Heart left ventricle (tissue), 13 donors: ENCODE data around the gene RGMB.

Experiments
- POLR2A ChIP-seq, 2 donors: fragments of 450-650 bp; IDR thresholded peaks; one replicate each; pipeline ENCODE4 v1.6.1; 2017; ENCODE audit warnings: antibody characterized with exemption in 2 of 2, mild to moderate bottlenecking in 2 of 2, moderate library complexity in 2 of 2
- TF ChIP-seq, protein P1 (sequence below), 12 donors: fragments of 200-600 bp; sonication (generic) in 4 of 12; IDR thresholded peaks; one replicate each; pipeline versions ENCODE4 v1.5.0 to v1.8.0; 2018 to 2022; ENCODE audit warnings: antibody characterized with exemption in 12 of 12, mild to moderate bottlenecking in 5 of 12
- donor health status: ischemic (EF 13 %, LVEDD 7.1; RV severe dilation, severe dysfunction).
- donor health status: DM: no; HTN: yes; CAD: no.
- donor health status: DM: no; HTN: no; CAD: no.
- donor health status: ischemic (EF 25% LVEDD 6.9; RV normal size, moderate dysfunction).
- donor health status: ischemic (EF 25% LVEDD 5.7; RV mildly dilated, moderate dysfunction).
- donor health status: ischemic (EF 35%, LVEDD 5.7; RV mildly dilated, moderate dysfunction).
- donor health status: nonischemic (EF 11% LVEDD 7.7; RV severe dilation, severe dysfunction).
- donor health status: DM: yes; HTN: yes; CAD: no.
- donor health status: PGD.
- donor health status: ischemic (EF 29% LVEDD 5.4; RV normal size, mild dysfunction).
- donor health status: nonischemic (EF 23%, LVEDD 6.1; RV moderate dilation, normal function).

GRCh38 chr5:98786191-98786853 lies 12.9 kb downstream of the RGMB start:
- TF ChIP-seq, protein P1, sequence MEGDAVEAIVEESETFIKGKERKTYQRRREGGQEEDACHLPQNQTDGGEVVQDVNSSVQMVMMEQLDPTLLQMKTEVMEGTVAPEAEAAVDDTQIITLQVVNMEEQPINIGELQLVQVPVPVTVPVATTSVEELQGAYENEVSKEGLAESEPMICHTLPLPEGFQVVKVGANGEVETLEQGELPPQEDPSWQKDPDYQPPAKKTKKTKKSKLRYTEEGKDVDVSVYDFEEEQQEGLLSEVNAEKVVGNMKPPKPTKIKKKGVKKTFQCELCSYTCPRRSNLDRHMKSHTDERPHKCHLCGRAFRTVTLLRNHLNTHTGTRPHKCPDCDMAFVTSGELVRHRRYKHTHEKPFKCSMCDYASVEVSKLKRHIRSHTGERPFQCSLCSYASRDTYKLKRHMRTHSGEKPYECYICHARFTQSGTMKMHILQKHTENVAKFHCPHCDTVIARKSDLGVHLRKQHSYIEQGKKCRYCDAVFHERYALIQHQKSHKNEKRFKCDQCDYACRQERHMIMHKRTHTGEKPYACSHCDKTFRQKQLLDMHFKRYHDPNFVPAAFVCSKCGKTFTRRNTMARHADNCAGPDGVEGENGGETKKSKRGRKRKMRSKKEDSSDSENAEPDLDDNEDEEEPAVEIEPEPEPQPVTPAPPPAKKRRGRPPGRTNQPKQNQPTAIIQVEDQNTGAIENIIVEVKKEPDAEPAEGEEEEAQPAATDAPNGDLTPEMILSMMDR (IDR thresholded peaks at IDR 0.05) = no peak
- no peak for TF ChIP-seq POLR2A (IDR thresholded peaks at IDR 0.05)
